ENCODE measurements around the gene BCAR3.

- TF ChIP-seq EP300 (IDR thresholded peaks at IDR 0.05) (no peak), HOXB13 (CRISPR knock-in tag; IDR thresholded peaks at IDR 0.05; ENCODE audit: low read depth) (no peak), CTCF (IDR thresholded peaks at IDR 0.05) (no peak), POLR2A (IDR thresholded peaks at IDR 0.05; ENCODE audit: low read length) (no peak), MAFK (IDR thresholded peaks at IDR 0.05; ENCODE audit: partially characterized antibody) (no peak)
Observed at GRCh38 chr1:93604411-93604810, 77.2 kb downstream of the BCAR3 start.

Measured in A549 (cell line).